HepG2 (cell line): Measurements from ENCODE around the gene BMP8A.
"Not testable (repeated sequence)": the region's sequence is repeated elsewhere in the genome, so short reads cannot be mapped to it uniquely, and the experiment has no call there.

Experiments used
- ARHGAP35 ChIP-seq: sonication (generic); formaldehyde crosslinking; IDR thresholded peaks from 2 replicates; pipeline ENCODE4 v1.9.0; 2022; ENCODE audit warnings: mild to moderate bottlenecking, inconsistent platforms, moderate library complexity, missing genetic modification reagents, borderline replicate concordance
- CTCF ChIP-seq: sonication (generic); formaldehyde crosslinking; IDR thresholded peaks from 2 replicates; pipeline ENCODE4 v1.5.0; 2020; ENCODE audit warnings: mild to moderate bottlenecking, missing genetic modification reagents, moderate library complexity
- IKZF1 ChIP-seq: fragments of 450-650 bp; IDR thresholded peaks from 2 replicates; pipeline ENCODE4 v1.7.1; 2016
- PCBP2 ChIP-seq: fragments of 200-400 bp; formaldehyde crosslinking; optimal IDR thresholded peaks from 2 replicates; pipeline ENCODE3; 2018; ENCODE audit warnings: low read length, low read depth; ENCODE audit not compliant: poor library complexity, severe bottlenecking
- POLR2A ChIP-seq, 2 experiments: IDR thresholded peaks; 2 replicates each; pipeline ENCODE4 v1.6.1; 2011; ENCODE audit warnings: low read depth in 2 of 2, low read length in 2 of 2, mild to moderate bottlenecking in 1 of 2, moderate library complexity in 1 of 2; ENCODE audit not compliant: insufficient read depth in 1 of 2
- SMYD3 ChIP-seq: sonication (generic); formaldehyde crosslinking; IDR thresholded peaks from 2 replicates; pipeline ENCODE4 v1.8.1; 2023; ENCODE audit warnings: mild to moderate bottlenecking, missing genetic modification reagents
- ZFP1 ChIP-seq: IDR thresholded peaks from 2 replicates; pipeline ENCODE4 v1.6.1; 2016
- ZFX ChIP-seq: sonication (generic); formaldehyde crosslinking; IDR thresholded peaks from 2 replicates; pipeline ENCODE4 v1.4.0; 2020; ENCODE audit warnings: mild to moderate bottlenecking, low read depth, missing genetic modification reagents, moderate library complexity

DNA sequence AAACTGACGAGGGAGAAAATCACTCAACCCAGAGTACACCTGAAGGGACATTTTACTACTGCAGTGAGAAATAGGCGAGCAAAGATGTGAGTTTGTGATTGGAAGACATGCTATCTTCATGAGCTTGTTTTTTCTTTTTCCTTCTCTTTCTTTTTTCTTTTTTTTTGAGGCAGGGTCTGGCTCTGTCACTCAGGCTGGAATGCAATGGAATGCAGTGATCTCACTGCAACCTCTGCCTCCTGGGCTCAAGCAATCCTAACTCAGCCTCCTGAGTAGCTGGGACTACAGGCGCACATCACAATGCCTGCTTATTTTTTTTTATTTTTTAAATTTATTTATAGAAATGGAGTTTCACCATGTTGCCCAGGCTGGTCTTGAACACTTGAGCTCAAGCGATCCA, 25.4 kb downstream of the BMP8A start:
- TF ChIP-seq PCBP2; CTCF (CRISPR knock-in tag); ZFX (CRISPR knock-in tag); IKZF1; POLR2A (IDR thresholded peaks at IDR 0.05; ENCODE audit: insufficient read depth in 1 of 2, low read depth in 2 of 2, low read length in 2 of 2); ARHGAP35 (CRISPR knock-in tag); ZFP1; SMYD3 (CRISPR knock-in tag): not testable (repeated sequence)
